ENCODE data around the gene MBOAT1. TPM values are rescaled to one million over a fixed set of nuclear protein-coding genes. Genes with fewer than 3 reads are reported as not detected.
"Not testable (repeated sequence)": the region's sequence is repeated elsewhere in the genome, so short reads cannot be mapped to it uniquely, and the experiment has no call there.

The MBOAT1 gene
- total RNA-seq, 1 donor from 2014 or later: 10.9 TPM

- DNase-seq (ENCODE audit: low read depth): no peak
- H3K4me3 ChIP-seq (ENCODE audit: low read depth, low read length): no peak overlapping the region
- TF ChIP-seq CTCF (conservative IDR thresholded peaks at IDR 0.05; ENCODE audit: low read depth, low read length): no peak
These were observed 40.8 kb upstream of the MBOAT1 start for GRCh38 chr6:20253021-20253420.

DNA sequence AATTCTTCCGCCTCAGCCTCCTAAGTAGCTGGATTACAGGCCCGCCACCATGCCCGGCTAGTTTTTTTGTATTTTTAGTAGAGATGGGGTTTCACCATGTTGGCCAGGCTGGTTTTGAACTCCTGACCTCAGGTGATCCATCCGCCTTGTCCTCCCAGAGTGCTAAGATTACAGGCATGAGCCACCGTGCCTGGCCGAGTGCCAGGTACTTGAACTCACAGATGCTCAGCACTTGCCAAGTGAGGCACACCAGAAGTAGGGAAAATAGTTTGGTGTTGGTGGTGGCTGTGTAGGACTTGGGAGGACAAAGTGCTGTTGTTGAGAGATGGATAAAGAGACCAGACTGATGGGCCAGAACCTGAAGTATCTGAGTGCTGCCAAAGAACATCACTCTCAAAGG, 40.0 kb upstream of the MBOAT1 start:
- no peak overlapping the region for H3K4me3 ChIP-seq (ENCODE audit: low read depth, low read length)
- TF ChIP-seq CTCF (conservative IDR thresholded peaks at IDR 0.05; ENCODE audit: low read depth, low read length): no peak
- DNase-seq (ENCODE audit: low read depth): no peak

DNA sequence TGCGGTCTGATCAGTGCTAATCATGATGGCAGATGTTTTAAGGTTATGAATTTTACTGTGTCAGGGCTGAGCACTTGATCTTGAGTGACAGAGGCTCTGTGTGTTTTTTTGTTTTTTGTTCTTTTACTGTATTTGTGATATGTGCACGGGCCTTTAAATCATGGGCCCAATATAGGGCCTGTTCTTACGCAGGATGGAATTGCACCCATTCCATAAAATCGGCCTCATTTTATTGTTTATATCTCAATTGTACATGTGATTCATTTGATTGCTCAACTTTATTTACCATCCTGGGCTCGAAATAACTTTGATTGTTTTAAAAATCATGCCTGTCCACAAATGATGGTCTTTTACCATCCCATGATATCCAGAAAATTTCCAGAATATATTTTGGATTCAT, 39.3 kb upstream of the MBOAT1 start:
- DNase-seq (ENCODE audit: low read depth): no peak
- H3K4me3 ChIP-seq (ENCODE audit: low read depth, low read length): no peak overlapping the region
- TF ChIP-seq CTCF (conservative IDR thresholded peaks at IDR 0.05; ENCODE audit: low read depth, low read length): no peak

DNA sequence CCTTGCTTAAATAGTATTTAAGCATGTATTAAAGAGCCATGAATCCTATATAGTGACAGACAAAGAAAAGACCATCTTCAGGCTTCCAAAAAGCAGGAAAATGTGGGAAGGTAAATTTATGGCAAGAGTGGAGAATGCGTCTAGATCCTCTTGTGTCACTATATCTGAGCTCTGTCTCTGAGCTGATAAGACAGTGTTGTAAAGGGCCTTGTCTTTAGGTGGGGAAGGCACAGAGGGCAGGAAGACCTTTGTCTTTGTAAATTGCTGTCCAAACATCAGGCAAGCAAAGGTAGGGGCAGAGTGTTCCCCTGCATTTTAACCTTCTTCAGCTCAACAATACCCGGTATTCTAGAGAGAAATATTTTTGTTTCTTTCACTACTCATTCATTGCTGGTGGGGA, 33.9 kb upstream of the MBOAT1 start:
- TF ChIP-seq CTCF (conservative IDR thresholded peaks at IDR 0.05; ENCODE audit: low read depth, low read length): no peak
- no peak overlapping the region for H3K4me3 ChIP-seq (ENCODE audit: low read depth, low read length)
- no peak for DNase-seq (ENCODE audit: low read depth)

GRCh38 chr6:20244807-20245681, 32.8 kb upstream of the MBOAT1 start:
- DNase-seq (ENCODE audit: low read depth); H3K4me3 ChIP-seq (ENCODE audit: low read depth, low read length): not testable (repeated sequence)

GRCh38 chr6:20243288-20243687, 31.0 kb upstream of the MBOAT1 start:
- no peak overlapping the region for H3K4me3 ChIP-seq (ENCODE audit: low read depth, low read length)
- DNase-seq (ENCODE audit: low read depth): no peak
- no peak for TF ChIP-seq CTCF (conservative IDR thresholded peaks at IDR 0.05; ENCODE audit: low read depth, low read length)

- no peak overlapping the region for H3K4me3 ChIP-seq (ENCODE audit: low read depth, low read length)
- TF ChIP-seq CTCF (conservative IDR thresholded peaks at IDR 0.05; ENCODE audit: low read depth, low read length): no peak
- no peak for DNase-seq (ENCODE audit: low read depth)
These were observed 30.1 kb upstream of the MBOAT1 start for GRCh38 chr6:20242397-20242796.

Measured in epithelial cell of proximal tubule (primary cell).